NCI-H82 treated with DMSO at 0.1 percent for 48 hours (cell line): ENCODE results near the gene OGT.
"Not testable (repeated sequence)": the region's sequence is repeated elsewhere in the genome, so short reads cannot be mapped to it uniquely, and the experiment has no call there.

Experiments used
- DNase-seq: peaks from one replicate; lab custom pipeline; 2025; ENCODE audit not compliant: unreplicated experiment; lab: John Stamatoyannopoulos, UW

Gene OGT

GRCh38 chrX:71537743-71538142, 4.8 kb downstream of the OGT start:
- DNase-seq: no peak

GRCh38 chrX:71540801-71541200, 7.9 kb downstream of the OGT start:
- no peak for DNase-seq

GRCh38 chrX:71541210-71542022, 8.5 kb downstream of the OGT start:
- no peak for DNase-seq

GRCh38 chrX:71542411-71542810, 9.5 kb downstream of the OGT start:
- no peak for DNase-seq

GRCh38 chrX:71542825-71543224, 9.9 kb downstream of the OGT start:
- DNase-seq: no peak

GRCh38 chrX:71543316-71543715, 10.4 kb downstream of the OGT start:
- no peak for DNase-seq

- no peak for DNase-seq
Measured at GRCh38 chrX:71545364-71545763, 12.5 kb downstream of the OGT start.

GRCh38 chrX:71546879-71547278, 14.0 kb downstream of the OGT start:
- no peak for DNase-seq

- no peak for DNase-seq
Measured at GRCh38 chrX:71547339-71547738, 14.4 kb downstream of the OGT start.

GRCh38 chrX:71549986-71550385, 17.1 kb downstream of the OGT start:
- DNase-seq: no peak

GRCh38 chrX:71550578-71550977, 17.7 kb downstream of the OGT start:
- no peak for DNase-seq

- no peak for DNase-seq
Measured at GRCh38 chrX:71556036-71556435, 23.1 kb downstream of the OGT start.

GRCh38 chrX:71558920-71559319, 26.0 kb downstream of the OGT start:
- DNase-seq: no peak

- DNase-seq: not testable (repeated sequence)
Measured at GRCh38 chrX:71559773-71560172, 26.9 kb downstream of the OGT start.

- DNase-seq: no peak
Measured at GRCh38 chrX:71563921-71564320, 31.0 kb downstream of the OGT start.

- DNase-seq: no peak
Measured at GRCh38 chrX:71565474-71566041, 32.7 kb downstream of the OGT start.

- not testable (repeated sequence) for DNase-seq
Measured at GRCh38 chrX:71571390-71571789, 38.5 kb downstream of the OGT start.

GRCh38 chrX:71573590-71573989, 40.7 kb downstream of the OGT start:
- no peak for DNase-seq

GRCh38 chrX:71577682-71578081, 44.8 kb downstream of the OGT start:
- no peak for DNase-seq

- DNase-seq: no peak
Measured at GRCh38 chrX:71578253-71579135, 45.6 kb downstream of the OGT start, which contains the start of gene GCNA. GCNA (plus strand) TSS chrX:71578437; CDS start chrX:71580822, 2,385 bp downstream.

- DNase-seq: no peak
Measured at GRCh38 chrX:71579136-71579989, 46.5 kb downstream of the OGT start.
